GM18499 (cell line): ENCODE measurements around the gene AGAP2.

Source experiments
- ATAC-seq: cut with Tn5 transposase; IDR thresholded peaks from one replicate; pipeline ENCODE4 v1.9.1; 2021; ENCODE audit warnings: moderate number of reproducible peaks; ENCODE audit not compliant: insufficient read depth, unreplicated experiment

Gene AGAP2

GRCh38 chr12:57737467-57738460 is 778 bp downstream of the AGAP2 start:
- ATAC-seq = no peak

GRCh38 chr12:57736741-57737466 is 1.6 kb downstream of the AGAP2 start:
- no peak for ATAC-seq

- ATAC-seq = no peak
These were observed 2.4 kb downstream of the AGAP2 start for GRCh38 chr12:57735952-57736740.

- no peak for ATAC-seq
These were observed 3.2 kb downstream of the AGAP2 start for GRCh38 chr12:57735198-57735855.

GRCh38 chr12:57734591-57734990 is 4.0 kb downstream of the AGAP2 start:
- no peak for ATAC-seq

- ATAC-seq = no peak
These were observed 4.6 kb downstream of the AGAP2 start for GRCh38 chr12:57733928-57734327.

- ATAC-seq = no peak
These were observed 5.6 kb downstream of the AGAP2 start for GRCh38 chr12:57732726-57733593.

GRCh38 chr12:57732270-57732669 is 6.3 kb downstream of the AGAP2 start:
- ATAC-seq = no peak

GRCh38 chr12:57731411-57732080 is 7.0 kb downstream of the AGAP2 start:
- ATAC-seq = no peak

GRCh38 chr12:57730336-57731067 is 8.0 kb downstream of the AGAP2 start:
- no peak for ATAC-seq

- no peak for ATAC-seq
These were observed 9.2 kb downstream of the AGAP2 start for GRCh38 chr12:57729321-57729844.

GRCh38 chr12:57727758-57728395 is 10.7 kb downstream of the AGAP2 start:
- no peak for ATAC-seq

- no peak for ATAC-seq
These were observed 11.4 kb downstream of the AGAP2 start for GRCh38 chr12:57726884-57727757.

GRCh38 chr12:57726151-57726883 is 12.2 kb downstream of the AGAP2 start:
- no peak for ATAC-seq

GRCh38 chr12:57725851-57726150 is 12.7 kb downstream of the AGAP2 start:
- ATAC-seq = no peak
